Activated CD4-positive, alpha-beta T cell treated with anti-CD3 and anti-CD28 coated beads for 24 hours (primary cell): ENCODE results near the gene PLEKHA5.
"Not testable (repeated sequence)": the region's sequence is repeated elsewhere in the genome, so short reads cannot be mapped to it uniquely, and the experiment has no call there.

Source experiments
- DNase-seq, 2 donors: peaks; one replicate each; pipeline ENCODE4 v3.0.0-alpha.2; 2020; ENCODE audit warnings: low read depth in 2 of 2

PLEKHA5 gene

DNA sequence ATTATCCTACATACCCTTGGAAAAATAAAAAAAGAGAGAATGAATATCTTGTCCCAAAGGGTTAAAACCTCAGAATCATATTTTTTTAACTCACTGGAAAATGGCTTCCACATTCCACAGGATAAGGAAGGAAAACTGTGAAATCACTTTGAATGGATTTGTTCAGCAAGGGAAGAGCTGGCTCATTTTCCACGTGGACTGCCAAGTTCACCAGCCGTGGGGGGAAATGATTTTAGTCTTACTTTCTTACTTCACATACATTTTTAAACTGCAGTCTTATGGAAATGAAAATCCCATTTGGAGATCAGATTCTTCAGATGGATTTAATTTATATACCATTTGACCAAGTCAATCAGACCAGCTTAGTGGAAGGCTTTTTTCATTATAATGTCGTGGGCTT is 279.8 kb downstream of the PLEKHA5 start:
- DNase-seq: no peak

DNA sequence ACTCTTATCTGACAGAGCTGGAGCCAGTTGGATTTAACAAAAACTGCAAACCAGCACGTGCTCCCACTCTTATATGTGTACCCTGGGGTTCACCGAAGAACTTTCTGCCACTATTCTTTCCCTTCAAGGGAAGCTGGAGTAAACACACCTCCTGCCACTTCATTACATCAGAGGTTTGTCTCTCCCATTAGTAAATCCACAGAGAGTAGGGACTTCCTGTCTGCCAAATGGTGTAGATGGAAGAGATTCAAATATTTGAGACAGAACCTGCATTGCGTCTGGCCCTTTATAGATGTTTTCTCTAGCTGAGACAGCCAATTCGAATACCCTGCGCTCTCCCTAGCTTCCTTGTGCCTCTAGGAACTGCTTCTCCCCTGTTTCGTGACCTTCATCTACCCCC is 280.7 kb downstream of the PLEKHA5 start:
- no peak for DNase-seq

DNA sequence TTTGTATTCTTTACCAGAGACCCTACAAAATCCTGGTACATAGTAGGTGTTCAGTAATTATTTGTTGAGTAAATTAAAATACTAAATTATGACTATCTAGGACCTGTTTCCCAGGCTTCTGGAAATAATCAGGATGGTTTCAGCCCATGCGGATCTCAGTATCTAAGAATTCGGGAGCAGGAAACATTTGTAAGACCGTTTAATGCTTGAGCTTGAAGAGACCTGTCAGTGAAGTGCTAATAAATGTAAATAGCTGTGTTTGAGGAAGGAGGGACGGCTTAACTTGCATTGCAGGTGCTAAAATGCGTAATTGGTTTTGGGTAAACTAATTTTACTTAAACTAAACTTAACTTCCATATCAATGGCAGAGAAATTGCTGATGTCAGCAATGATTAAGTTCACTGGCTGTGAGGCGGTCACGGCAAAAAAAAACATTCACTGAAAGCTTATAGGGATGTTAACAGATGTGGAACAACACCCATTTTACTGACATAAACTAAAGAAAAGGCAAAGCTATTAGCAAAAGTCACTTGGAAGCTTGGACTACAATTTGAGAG is 281.2 kb downstream of the PLEKHA5 start:
- DNase-seq: no peak

DNA sequence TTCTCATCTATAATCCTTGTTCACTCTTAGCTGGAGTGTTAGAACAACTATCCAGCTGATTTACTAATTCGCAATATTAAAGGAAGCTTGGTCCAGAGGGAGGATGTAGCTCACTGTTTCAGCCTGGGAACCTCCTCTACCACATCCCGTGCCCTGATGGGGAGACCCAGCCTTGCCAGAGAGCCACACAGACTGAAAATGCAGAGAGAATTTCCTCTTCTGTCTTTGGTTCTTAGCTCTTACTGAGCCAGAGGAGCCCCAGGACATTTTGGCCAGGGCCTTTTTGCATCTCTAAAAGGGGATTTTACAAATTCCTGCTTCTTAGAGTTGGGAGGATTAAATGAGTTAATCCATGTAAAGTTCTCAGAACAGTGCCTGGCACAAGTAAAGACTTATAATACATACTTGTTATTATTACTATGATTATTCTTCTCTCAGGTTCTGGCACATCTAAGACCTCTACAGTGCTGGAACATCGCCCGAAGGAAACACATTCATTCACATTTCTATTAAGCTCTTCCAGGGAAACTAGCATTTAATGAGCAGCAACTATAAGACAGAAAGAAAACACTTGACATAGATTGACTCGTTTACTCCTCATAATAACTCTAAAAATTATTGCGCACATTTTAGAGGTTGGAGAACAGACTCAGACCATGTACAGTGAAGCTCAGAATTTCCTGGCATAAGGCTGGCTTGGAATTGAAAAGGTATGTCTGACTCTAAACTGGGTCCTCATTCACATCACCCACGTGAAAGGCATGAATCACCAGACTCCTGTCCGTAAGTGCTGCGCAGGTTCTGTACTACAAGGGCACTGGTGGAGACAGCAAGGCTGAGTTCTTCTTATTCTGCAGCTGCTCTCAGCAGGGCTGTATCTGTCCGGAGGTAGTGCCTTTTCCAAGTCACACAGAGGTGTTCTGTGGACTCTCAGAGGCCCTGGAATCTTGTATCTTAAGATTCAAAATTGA is 282.0 kb downstream of the PLEKHA5 start:
- no peak for DNase-seq

DNA sequence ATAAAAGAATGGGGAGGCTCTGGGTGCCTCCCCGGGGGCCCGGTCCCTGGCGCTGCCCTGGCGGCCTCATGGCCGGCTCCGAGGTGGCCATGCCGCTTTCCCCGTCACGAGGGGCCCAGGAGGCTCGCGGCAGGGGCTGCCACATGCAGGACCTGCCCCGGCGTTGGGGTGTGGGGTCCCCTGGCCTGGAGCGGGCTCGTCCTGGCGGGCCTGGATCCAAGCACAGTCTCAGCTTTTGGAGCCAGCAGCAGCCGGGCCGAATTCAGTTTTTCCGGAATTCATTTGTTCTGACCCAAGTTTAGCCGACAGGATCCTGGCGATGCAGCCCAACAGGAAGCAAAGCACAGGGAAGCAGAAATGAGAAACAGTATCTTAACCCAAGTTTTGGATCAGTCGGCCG is 283.3 kb downstream of the PLEKHA5 start:
- DNase-seq: no peak

DNA sequence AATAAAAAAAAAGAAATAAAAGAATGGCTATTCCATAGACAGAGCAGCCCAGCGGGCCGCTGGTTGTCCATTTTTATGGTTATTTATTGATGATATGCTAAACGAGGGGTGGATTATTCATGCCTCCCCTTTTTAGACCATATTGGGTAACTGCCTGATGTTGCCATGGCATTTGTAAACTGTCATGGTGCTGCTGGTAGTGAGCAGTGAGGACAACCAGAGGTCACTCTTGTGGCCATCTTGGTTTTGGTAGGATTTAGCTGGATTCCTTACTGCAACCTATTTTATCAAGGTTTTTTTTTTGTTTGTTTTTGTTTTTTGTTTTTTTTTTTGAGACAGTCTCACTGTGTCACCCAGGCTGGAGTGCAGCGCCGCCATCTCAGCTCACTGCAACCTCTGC is 284.0 kb downstream of the PLEKHA5 start:
- not testable (repeated sequence) for DNase-seq

DNA sequence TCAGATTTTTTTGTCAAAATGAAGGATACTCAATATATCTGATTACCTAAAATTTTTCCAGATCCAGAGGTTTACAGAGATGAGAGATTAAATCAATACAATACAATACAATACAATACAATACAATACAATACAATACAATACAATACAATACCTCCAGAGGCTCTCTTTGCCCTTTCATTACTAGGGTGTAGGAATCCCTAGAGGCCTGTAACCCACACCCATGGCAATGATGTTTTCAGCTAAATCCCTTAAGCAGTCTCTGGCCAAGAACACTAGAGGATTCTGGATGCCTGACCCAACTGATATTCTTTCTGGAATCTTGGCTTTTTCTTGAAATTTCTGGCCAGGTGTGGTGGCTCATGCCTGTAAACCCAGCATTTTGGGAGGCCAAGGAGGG is 286.0 kb downstream of the PLEKHA5 start:
- DNase-seq: no peak

DNA sequence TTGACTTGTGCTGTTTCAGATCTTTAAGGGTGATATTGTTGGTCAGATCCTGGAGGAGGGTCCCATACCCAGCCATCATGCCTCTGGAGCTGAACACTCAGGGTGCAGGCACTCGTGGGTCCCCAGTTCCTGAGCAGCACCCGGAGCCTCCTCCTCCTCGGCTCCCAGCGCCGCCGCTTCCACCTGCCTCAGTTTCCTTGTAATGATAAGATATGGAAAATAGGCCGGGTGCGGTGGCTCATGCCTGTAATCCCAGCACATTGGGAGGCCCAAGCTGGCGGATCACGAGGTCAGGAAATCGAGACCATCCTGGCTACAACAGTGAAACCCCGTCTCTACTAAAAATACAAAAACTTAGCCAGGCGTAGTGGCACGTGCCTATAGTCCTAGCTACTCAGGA is 289.6 kb downstream of the PLEKHA5 start:
- no peak for DNase-seq

DNA sequence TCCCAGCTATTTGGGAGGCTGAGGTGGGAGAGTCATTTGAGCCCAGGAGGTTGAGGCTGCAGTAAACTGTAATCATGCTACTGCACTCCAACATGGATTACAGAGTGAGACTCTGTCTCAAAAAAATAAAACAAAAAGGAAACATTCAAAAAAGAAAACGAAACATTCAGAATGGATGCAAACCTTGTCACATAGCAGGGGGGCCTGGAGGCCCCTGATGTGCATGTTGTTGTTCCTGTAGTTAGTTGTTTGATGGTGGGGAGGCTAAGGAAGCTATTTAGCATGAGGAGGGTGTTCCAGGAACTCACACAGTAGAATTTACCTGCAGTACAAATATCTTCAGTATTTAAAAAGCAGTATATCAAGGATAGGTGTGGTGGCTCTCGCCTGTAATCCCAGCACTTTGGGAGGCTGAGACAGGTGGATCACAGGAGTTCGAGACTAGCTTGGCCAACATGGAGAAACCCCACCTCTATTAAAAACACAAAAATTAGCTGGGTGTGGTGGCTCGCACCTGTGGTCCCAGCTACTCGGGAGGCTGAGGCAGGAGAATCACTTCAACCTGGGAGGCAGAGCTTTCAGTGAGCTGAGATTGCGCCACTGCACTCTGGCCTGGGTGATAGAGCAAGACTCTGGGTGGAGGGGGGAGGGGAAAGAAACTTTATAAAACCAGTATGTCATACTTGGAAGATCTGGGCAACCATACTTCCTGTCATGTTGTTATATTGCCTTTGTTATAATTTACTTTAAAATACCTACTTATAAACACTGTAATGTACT is 292.2 kb downstream of the PLEKHA5 start:
- DNase-seq: no peak

DNA sequence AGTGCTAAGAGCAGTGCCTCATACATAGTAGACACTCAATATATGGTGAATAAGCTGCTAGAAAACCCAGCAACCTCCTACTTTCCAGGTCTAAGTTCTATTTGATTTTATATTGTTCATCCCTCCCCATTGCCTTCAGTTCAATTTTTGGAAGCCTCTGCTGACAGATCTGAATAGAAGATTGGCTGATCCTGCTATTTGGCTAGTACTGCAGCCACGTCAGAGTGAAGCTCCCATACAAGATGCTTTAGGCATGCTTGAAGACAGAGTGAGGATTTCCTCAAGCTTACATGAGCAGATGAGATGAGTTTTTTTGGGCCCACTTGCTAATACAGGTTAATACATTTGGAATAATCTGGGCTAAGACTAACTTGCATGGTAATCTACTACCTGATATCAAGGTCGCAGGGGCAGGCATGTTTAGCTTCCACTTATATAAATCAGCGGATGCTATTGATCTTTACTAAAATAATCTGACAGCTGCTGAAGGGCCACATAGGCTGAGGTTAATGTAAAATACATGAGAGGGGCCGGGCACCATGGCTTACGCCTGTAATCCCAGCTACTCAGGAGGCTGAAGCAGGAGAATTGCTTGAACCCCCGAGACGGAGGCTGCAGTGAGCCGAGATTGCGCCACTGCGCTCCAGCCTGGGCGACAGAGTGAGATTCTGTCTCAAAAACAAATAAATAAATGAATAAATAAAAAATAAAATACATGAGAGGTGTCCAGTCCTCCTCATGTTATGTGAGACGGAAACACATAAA is 293.8 kb downstream of the PLEKHA5 start:
- DNase-seq: no peak
